HL-60 (cell line): Measurements from ENCODE around the gene GMFB.

Experiments used
- DNase-seq, 2 experiments: peaks; one replicate each; pipeline ENCODE4 v3.0.0-alpha.2; 2010 to 2020; ENCODE audit warnings: low read depth in 1 of 2, low spot score in 1 of 2
- H3K27ac ChIP-seq: fragments of 250-450 bp; sonication (Bioruptor Pico); replicated peaks from 2 replicates; pipeline ENCODE4 v1.5.1; 2020; ENCODE audit warnings: mild to moderate bottlenecking, moderate library complexity
- H3K27me3 ChIP-seq: fragments of 250-450 bp; sonication (Bioruptor Pico); 2 replicates; pipeline ENCODE4 v1.5.1; 2021; ENCODE audit warnings: mild to moderate bottlenecking, moderate library complexity; ENCODE audit not compliant: insufficient read depth, poor library complexity, severe bottlenecking
- H3K4me3 ChIP-seq: replicated peaks from 2 replicates; pipeline ENCODE4 v1.5.1; 2011; ENCODE audit warnings: mild to moderate bottlenecking, control low read depth, low read length; ENCODE audit not compliant: insufficient read depth
- CTCF ChIP-seq: IDR thresholded peaks from one replicate; pipeline ENCODE4 v1.5.1; 2011; ENCODE audit warnings: low read length, control low read depth, inconsistent platforms; ENCODE audit not compliant: insufficient read depth
- GABPA ChIP-seq: IDR thresholded peaks from 2 replicates; pipeline ENCODE4 v1.6.1; 2012; ENCODE audit warnings: low read depth
- POLR2AphosphoS5 ChIP-seq: IDR thresholded peaks from 2 replicates; pipeline ENCODE4 v1.6.1; 2012; ENCODE audit warnings: low read depth
- REST ChIP-seq: IDR thresholded peaks from 2 replicates; pipeline ENCODE4 v1.6.1; 2012; ENCODE audit warnings: low read depth; ENCODE audit not compliant: insufficient replicate concordance
- SPI1 ChIP-seq: IDR thresholded peaks from 2 replicates; pipeline ENCODE4 v1.6.1; 2012; ENCODE audit warnings: low read depth, mild to moderate bottlenecking, borderline replicate concordance

Gene GMFB

GRCh38 chr14:54516709-54517108, 27.9 kb upstream of the GMFB start:
- DNase-seq, result no peak
- Histone ChIP-seq H3K4me3 (no peak overlapping the region), H3K27ac (no peak overlapping the region), H3K27me3 (no peaks in the 10 kb centered on the region)
- TF ChIP-seq CTCF, result no peak
- no peak for TF ChIP-seq SPI1
- no peak for TF ChIP-seq POLR2AphosphoS5
- no peak for TF ChIP-seq REST
- no peak for TF ChIP-seq GABPA

- H3K27ac ChIP-seq, result no peak overlapping the region
- no peak overlapping the region for H3K4me3 ChIP-seq
- no peak for DNase-seq
- no peak for TF ChIP-seq SPI1
- TF ChIP-seq CTCF, result no peak
- no peak for TF ChIP-seq POLR2AphosphoS5
- no peaks in the 10 kb centered on the region for H3K27me3 ChIP-seq
Observed at GRCh38 chr14:54515670-54516069, 26.9 kb upstream of the GMFB start.

GRCh38 chr14:54512393-54512792, 23.6 kb upstream of the GMFB start:
- no peak for DNase-seq
- Histone ChIP-seq H3K27me3 (no peaks in the 10 kb centered on the region), H3K4me3 (no peak overlapping the region), H3K27ac (no peak overlapping the region)
- TF ChIP-seq POLR2AphosphoS5, result no peak
- no peak for TF ChIP-seq GABPA
- TF ChIP-seq CTCF, result no peak
- no peak for TF ChIP-seq SPI1
- TF ChIP-seq REST, result no peak
